OCI-LY1 (cell line): ENCODE data around the gene PRKCE.

Experiments used
- EZH2 ChIP-seq: fragments of 200-600 bp; sonication (generic), shearing (Covaris generic); IDR thresholded peaks from 2 replicates; pipeline ENCODE4 v1.8.0; 2017; ENCODE audit warnings: borderline replicate concordance, mixed run types, mild to moderate bottlenecking, antibody characterized with exemption, low read length, moderate library complexity, mixed read lengths
- TF ChIP-seq, protein P1 (sequence below): fragments of 200-600 bp; sonication (generic), shearing (Covaris generic); IDR thresholded peaks from 2 replicates; pipeline ENCODE4 v1.5.1; 2017; ENCODE audit warnings: mild to moderate bottlenecking, antibody characterized with exemption, low read length, moderate library complexity, mixed read lengths

DNA sequence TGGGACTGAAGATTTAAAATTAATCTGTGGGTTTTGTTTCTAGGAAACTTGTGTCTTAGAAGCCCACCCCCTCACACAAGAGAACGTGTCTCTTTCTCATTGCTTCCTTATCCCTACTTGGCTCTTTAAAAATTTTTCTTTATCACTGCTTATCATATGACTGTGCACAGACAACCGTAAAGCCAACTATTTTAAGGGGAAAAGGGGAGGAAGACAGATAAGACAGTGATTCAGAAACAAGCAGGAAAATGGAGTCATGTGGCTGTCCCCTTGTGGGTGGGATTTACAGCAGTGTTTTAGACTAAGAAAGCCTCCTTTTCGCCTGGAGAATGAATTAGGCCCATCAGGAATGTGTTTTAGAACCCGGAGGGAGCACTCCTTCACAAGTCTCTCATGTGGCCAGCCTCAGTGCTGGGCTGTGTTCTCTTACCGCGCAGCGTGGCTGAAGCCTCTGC is 17.6 kb downstream of the PRKCE start:
- TF ChIP-seq, protein P1, sequence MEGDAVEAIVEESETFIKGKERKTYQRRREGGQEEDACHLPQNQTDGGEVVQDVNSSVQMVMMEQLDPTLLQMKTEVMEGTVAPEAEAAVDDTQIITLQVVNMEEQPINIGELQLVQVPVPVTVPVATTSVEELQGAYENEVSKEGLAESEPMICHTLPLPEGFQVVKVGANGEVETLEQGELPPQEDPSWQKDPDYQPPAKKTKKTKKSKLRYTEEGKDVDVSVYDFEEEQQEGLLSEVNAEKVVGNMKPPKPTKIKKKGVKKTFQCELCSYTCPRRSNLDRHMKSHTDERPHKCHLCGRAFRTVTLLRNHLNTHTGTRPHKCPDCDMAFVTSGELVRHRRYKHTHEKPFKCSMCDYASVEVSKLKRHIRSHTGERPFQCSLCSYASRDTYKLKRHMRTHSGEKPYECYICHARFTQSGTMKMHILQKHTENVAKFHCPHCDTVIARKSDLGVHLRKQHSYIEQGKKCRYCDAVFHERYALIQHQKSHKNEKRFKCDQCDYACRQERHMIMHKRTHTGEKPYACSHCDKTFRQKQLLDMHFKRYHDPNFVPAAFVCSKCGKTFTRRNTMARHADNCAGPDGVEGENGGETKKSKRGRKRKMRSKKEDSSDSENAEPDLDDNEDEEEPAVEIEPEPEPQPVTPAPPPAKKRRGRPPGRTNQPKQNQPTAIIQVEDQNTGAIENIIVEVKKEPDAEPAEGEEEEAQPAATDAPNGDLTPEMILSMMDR = no peak
- TF ChIP-seq EZH2 = no peak
